ENCODE results near the gene HNRNPA0. TPM values are rescaled to one million over a fixed set of nuclear protein-coding genes. Genes with fewer than 3 reads are reported as not detected.
A peak's percentile ranks its signal among the peaks of the same experiment; 100 is the strongest.

HNRNPA0 gene
- total RNA-seq, 1 donor = 20.2 TPM

DNA sequence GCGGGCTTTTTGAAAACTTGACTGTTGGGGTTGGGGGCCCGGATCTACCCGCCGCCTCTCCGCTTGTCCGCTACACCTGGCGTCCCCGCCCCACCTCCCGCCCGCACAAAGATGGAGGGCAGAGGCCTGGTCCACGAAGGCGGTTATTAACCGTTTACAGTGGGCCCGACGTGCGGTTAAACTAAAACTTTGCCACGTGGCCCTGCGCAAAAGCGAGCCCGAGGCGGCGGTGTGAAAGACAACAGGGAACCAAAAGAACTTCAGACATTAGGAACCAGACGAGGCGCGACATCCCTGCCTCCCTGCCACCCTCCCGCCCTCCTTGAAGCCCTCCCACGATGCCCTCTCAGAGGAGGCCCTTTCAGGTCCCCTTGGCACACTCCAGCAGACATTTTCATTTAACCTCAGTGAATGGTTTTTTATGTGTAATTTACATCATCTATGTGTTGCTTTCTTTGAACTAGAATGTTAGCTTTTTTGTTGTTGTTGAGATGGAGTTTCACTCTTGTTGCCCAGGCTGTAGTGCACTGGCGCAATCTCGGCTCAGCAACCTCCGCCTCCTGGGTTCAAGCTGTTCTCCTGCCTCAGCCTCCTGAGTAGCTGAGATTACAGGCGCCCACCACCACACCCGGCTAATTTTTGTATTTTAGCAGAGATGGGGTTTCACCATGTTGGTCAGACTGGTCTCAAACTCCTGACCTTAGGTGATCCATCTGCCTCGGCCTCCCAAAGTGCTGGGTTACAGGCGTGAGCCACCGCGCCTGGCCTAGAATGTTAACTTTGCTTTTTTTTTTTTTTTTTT, 999 bp upstream of the HNRNPA0 start:
- DNase-seq (ENCODE audit: low read depth in 2 of 3, low spot score in 2 of 3) = no peak

DNA sequence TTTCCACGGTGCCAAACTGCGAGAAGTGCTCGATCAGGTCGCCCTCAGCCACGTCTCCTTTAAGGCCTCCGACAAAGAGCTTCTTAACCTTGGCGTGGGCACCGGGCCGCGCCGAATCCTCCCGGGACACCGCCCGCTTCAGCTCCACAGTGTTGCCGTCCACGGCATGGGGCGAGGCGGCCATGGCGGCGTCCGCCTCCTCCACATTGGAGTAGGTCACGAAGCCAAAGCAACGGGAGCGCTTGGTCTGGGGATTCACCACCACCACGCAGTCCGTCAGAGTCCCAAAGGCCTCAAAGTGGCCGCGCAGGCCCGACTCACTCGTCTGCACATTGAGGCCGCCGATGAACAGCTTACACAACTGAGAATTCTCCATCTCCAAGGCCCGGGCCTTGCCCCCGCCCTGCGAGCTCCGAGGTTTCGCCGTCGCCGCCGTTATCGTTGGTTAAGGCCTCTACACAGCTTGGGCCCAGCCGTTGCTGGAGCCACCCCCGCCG, 424 bp downstream of the HNRNPA0 start:
- no peak for DNase-seq (ENCODE audit: low read depth in 2 of 3, low spot score in 2 of 3)

DNA sequence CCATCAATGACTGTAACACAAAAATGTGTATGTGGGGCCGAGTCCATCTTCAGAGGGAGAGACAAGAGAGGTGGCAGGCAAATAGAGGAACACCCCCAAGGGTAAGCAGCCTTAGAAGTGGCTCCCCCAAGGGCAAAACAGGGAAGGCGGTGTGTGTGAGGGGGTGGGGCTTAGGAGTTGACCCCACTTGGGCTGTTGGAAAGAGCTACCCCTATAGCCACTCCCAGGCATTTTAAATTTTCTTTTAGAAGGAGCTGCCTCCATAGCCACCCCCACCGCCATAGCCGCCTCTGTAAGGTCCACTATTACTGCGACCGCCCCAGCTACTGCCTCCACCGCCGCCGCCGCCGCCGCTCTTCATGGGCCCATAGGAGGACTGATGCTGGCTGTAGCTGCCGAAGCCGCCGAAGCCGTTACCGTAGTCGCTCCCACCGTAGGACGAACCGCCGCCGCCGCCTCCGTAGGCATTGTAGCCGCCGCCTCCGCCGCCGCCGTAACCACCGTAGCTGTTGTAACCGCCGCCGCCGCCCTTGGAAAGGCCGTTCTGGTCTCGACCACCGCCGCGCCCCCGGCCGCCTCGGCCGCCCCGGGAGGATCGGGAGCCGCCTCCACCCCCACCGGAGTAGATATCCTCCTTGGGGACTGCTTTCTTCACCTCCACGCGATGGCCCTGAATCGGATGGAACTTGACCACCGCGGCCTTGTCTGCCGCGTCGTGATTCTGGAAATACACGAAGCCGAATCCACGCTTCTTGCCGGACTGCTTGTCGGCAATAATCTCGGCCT, 1.1 kb downstream of the HNRNPA0 start:
- DNase-seq (ENCODE audit: low read depth in 2 of 3, low spot score in 2 of 3) = peak in 1 of 3 donors; percentile 26

DNA sequence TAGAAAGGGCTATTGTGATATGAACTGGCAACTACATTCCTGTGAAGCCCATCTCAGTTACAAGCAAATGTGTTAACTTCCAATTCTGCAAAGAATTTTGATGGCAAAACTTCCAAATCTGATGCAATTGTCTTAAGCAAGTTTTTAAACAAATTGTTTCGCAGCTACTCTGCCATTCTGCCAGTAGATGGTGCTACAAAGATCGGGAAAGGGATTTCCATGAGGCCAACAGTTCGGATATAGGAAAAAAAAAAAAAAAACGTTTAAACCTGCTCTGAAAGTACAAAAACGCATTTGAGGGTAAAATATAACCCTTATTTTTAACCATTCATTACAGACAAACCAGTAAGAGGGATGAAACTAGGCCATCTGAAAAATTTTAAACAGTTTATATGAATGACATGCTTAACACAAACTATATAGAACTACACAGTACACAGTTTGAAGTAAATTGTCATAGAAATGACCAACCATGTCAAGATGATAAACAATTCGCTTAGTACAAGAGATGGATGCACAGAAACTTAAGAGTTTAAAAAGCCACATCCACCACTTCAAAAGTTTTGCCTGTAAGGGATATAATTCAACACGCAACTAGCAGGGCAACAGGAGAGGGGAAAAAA, 2.2 kb downstream of the HNRNPA0 start:
- peak in 1 of 3 donors; percentile 40 for DNase-seq (ENCODE audit: low read depth in 2 of 3, low spot score in 2 of 3)

DNA sequence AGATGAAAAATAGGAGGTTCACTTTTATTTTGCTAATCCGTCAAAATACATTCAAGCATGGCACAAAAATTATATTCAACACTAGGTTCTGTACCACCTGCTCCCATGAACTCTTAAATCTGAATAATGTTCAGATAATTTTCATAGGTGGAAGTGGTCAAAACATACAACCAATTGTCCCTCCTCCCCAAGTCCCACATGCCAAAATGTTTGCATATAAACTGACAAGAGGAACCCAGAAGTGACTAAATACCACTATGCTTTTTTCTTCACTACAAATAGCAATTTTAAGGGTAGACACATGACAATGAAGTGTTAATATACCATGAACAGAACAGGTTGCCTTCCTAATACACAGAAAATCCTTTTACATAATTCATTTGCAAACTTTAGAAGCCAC, 3.7 kb downstream of the HNRNPA0 start:
- no peak for DNase-seq (ENCODE audit: low read depth in 2 of 3, low spot score in 2 of 3)

DNA sequence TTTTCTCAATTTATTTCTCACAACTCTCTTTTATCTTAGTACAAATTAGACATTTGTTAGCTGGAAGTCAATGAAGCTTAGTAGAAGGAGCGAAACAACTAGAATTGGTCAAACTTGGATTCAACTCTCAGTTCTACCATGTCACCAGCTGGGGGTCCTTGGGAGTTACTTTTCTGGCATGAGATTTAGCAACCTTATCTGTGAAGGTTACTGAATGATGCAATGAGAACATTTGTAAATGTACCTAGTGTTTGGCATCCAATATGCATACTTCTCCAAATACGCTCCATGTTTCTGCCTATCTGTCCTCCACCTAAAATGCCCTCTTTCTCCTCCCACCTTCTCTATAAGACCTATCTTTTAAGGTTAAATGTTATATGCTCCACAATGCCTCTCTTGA, 6.3 kb downstream of the HNRNPA0 start:
- DNase-seq (ENCODE audit: low read depth in 2 of 3, low spot score in 2 of 3) = no peak

DNA sequence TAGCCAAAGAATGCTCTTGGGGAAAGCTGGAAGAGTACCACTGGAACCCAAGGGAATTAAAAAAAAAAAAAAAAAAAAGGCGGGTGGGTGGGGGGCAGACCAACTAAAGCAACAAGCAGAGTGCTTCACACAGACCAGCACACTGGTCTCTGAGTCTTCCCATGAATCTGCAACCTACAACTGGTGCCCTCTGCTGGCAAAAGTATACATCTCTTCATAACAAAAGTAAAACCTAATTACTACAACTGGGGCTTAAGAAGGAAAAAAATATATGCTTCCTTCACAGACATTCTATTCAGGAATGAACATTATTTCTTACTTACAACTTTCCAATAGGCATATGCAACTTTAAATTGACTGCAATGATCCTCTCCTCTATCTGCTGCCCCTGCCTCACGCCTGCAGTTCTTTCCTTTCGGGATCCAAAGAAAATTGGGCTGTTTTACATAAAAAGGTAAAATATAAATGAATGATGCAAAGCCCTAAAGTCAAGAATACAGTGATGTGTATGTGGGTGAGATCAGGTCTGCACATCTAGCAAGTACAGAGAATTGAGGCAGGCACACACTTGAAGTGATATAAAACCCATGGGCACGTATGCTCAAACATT, 11.0 kb downstream of the HNRNPA0 start:
- peak in 2 of 3 donors; percentile 78 to 91 for DNase-seq (ENCODE audit: low read depth in 2 of 3, low spot score in 2 of 3)

DNA sequence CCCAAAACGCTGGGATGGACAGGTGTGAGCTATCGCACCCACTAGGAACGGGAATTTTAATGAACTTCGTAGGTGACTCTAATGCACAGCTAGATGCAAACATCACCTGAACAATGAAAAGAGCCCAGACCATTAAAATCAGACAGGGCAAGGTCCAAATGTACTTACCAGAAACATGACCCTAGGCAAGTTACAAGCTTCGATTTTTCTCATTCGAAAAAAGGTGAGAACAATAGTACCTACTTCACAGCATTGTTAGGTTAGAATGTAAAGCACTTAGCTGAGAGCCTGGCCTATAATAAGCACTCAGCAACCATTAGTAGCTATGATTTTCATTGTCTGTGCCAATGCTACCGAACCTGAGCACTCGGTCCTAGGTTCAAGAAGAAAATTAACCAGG, 12.4 kb downstream of the HNRNPA0 start:
- no peak for DNase-seq (ENCODE audit: low read depth in 2 of 3, low spot score in 2 of 3)

DNA sequence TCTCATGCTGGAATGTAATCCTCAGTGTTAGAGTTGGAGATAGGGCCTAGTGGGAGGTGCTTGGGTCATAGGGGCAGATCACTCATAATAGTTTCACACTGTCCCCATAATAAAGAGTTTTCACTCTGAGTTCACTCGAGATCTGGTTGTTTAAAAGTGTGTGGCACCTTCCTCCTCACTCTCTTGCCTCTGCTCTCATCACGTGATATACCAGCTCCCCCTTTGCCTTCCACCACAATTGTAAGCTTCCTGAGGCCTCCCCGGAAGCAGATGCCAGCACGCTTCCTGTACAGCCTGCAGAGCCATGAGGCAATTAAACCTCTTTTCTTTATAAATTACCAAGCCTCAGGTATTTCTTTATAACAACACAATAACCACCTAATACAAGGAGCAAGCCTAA, 14.4 kb downstream of the HNRNPA0 start:
- DNase-seq (ENCODE audit: low read depth in 2 of 3, low spot score in 2 of 3) = no peak

DNA sequence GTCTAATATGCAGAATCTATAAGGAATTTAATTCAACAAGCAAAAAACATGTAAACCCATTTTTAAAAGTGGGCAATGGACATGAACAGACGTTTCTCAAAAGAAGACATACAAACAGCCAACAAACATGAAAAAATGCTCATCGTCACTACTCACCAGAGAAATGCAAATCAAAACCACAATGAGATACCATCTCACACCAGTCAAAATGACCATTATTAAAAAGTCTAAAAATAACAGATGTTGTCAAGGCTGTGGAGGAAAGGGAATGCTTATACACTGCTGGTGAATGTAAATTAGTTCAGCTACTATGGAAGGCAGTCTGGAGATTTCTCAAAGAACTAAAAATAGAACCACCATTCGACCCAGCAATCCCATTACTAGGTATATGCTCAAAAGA, 15.2 kb downstream of the HNRNPA0 start:
- DNase-seq (ENCODE audit: low read depth in 2 of 3, low spot score in 2 of 3) = no peak

DNA sequence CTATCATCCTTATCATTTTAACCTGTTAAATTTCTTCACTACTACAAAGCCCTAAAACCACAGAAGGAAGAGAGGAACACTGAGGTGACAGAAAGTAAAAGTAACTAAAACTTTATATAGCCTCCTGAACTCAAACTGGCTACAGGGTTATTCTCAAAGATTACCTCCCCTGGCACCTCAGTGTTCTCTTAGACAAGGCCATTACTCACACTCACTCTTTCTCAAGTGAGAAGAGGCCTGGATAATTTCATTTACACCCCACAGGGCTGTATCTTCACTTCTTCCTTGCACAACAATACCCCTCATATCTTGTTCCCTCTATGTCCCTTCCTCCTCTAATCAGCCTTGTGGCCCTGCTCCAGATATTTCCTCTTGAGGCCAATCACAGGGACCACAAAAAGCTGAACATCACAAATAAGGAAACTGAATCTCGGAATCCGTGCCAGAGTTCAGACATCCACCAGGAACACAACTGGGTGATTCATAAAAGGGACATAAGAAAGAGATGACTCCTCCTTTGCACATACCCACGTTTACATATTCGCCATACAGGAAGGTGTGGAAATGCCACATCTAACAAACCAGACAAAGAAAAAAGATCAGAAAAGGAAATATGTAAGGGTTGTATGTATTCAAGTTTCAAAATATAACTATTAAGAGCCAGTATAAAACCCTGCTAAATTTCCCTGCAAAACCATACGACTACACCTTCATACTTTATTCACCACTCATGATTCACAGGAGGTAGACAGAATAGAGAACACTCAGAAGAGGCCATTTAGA, 16.6 kb downstream of the HNRNPA0 start:
- DNase-seq (ENCODE audit: low read depth in 2 of 3, low spot score in 2 of 3) = peak in 2 of 3 donors; percentile 53 to 62

DNA sequence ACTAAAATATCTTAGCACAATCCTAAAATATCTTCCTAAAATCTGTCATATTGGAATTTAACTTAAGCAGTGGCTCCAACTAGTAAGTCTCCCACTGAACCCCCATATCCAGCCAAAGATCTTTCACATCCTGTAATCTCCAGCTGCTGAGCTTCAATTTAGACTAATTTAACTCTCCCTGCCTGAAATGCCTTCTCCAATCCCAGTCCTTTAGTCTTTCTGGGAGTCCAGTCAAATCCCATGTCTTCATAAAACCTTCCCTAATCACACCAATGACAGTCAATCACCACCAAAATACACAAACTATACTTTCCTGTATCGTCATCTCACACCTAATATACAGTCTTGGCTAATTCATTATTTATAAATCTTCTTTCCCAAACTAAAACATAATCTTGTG, 17.7 kb downstream of the HNRNPA0 start:
- no peak for DNase-seq (ENCODE audit: low read depth in 2 of 3, low spot score in 2 of 3)

DNA sequence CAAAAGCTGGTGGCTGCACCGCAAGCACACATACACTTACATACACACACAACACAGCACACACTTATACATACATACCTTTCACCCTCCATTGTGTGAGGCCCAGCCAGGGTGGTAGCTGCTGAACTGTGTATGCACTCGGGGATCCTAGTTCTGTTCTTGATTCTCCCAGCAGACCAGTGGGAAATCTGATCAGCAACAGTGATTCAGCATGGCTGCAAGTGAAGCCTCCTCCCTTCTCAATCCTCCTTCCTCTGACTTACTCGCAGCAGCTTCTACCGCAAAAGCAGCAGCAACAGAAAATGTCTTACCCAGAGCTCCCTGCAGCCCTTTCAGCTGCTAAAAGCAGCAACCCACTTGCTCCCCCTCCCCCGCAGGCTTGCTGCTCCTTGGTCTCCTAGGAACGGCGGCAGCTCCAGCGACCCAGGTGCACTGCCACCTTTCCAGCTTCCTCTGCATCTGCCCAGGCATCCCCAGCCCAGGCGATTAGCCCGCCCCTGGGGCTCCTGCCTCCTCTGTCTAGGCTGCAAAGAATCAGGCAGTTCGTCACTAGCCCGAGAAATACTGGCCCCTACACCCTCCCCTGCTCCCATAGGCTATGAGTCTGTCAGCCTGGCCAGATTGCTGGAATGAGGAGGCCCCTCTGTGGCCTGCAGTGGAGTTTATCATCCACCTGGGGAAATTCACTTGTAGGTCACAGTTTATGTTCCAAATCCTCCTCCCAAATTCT, 18.4 kb downstream of the HNRNPA0 start, which contains the start of gene KLHL3:
Gene KLHL3 (minus strand): TSS at position 535 of the 730 bp plus-strand sequence. CDS start 443 bp downstream, at position 92.
- peak in 2 of 3 donors; percentile 44 to 57 for DNase-seq (ENCODE audit: low read depth in 2 of 3, low spot score in 2 of 3)

DNA sequence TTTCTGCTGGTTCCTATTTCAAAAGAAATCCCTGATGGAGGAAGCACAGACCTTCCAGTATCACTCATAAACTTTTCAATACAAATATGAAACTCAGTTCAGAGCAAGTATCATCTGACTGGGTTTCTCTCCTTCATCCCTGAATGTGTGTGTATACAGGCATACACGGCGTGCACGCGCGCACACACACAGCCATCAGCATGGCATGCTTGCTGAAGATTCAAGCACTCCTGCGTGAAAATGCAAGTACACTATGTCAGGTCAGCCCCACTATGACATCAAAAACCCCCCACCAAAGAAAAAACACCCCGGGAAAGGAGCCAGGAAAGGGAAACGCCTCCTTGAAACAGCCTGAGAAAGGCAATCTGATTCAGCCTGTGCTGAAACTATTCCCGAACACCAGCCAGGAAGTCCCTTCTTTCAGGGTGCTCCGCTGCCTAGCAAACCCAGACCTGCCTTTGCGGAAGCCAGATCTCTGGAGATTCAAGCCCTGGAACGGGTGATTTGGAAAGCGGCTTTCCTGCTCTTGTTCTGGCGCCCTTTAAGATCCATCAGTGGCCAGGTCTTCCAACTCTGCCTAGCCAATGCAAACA, 19.1 kb downstream of the HNRNPA0 start:
- DNase-seq (ENCODE audit: low read depth in 2 of 3, low spot score in 2 of 3) = no peak

DNA sequence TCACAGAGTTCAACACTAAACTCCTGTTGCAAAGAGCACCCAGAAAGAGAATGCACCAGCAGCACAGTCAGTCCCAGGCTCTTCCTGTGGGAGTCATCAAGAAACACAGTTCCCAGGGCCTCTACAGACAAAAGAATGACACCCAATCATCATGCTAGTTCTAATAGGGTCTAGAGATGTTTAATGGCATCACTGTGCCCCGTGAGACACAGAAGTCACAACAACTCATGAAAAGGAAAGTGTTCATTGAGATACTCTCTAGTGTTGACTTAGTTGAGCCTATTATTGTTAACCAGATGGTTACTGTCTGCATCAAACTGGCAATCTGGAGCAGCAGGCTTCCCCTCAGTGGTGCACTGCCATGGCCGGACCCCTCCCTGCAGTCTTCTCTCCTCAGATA, 19.8 kb downstream of the HNRNPA0 start:
- DNase-seq (ENCODE audit: low read depth in 2 of 3, low spot score in 2 of 3) = peak in 1 of 3 donors; percentile 41

DNA sequence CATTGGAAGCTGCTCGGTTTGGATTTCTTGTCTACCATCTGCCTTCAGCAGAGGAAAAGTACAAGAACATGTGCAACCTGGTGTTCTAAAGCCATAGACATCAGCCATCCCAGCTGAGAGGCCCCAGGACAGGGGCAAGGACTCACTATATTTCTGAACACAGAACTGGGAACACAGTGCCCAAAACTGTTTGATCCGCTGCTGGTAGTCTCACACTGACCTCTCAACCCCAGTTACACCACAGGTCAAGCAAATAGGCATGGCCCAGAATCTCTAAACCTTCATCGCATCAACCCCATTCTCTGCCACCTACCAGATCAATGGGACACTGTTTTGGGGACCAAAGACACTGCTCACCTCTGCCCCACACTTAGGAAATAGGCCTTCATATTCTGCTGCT, 20.2 kb downstream of the HNRNPA0 start:
- no peak for DNase-seq (ENCODE audit: low read depth in 2 of 3, low spot score in 2 of 3)

DNA sequence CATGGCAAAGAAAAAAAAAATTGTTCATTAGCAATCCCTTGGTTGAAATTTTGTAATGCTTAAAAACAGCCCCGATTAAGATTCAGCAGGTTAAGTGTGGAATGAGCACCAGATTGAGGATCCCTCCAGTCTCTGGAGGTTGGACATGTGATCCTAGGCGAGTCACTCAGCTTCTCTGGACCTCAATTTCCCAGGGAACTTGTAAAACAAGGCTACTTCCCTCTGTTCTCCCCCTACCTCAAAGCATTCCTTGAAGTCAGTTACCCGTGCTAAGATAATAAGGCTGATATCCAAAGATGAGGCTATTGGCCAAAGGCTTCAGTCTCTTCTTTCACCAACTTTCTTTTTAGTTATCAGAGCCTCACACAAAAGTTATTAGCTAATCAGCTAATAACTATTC, 21.2 kb downstream of the HNRNPA0 start:
- no peak for DNase-seq (ENCODE audit: low read depth in 2 of 3, low spot score in 2 of 3)

DNA sequence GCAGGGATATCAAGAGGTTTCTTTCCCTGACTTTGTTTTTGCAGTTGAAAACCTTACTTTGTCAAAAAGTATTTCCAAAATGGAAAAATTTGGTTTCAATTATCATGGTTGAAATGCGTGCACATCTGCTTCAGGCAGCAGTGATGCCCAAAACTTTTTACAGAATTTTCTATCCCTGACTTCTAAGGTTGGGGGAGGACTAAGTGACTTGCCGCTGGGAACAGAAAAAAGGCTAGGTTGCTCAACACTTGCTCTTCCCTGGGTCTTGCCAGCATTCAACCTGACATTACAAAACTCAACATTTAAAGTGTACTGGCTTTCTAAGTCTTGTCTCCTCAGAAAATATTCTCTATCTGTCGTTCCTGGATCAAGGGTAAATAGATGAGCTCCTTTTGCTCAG, 23.0 kb downstream of the HNRNPA0 start:
- DNase-seq (ENCODE audit: low read depth in 2 of 3, low spot score in 2 of 3) = no peak

DNA sequence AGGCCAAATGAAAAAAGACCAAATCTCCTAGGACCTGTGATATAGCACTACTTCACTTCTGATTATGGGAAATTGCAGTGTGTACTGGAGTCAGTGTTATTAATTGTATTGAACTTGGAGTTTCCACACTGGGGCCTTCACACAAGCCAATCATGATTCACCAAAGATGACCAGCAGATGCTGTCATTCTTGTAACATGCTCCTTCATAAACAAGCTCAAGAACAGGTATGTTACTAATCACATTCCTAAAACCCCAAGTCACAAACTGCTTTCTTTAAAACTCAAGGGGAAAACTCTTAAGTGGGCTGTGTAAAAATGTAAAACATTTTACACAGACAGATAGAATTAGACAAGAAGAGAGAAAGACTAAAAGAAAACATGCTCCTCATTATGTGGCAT, 23.8 kb downstream of the HNRNPA0 start:
- DNase-seq (ENCODE audit: low read depth in 2 of 3, low spot score in 2 of 3) = no peak

Data from hematopoietic multipotent progenitor cell (in vitro differentiated cells).